PC-9 (cell line): Measurements from ENCODE around the gene LRSAM1. TPM values are rescaled to one million over a fixed set of nuclear protein-coding genes. Genes with fewer than 3 reads are reported as not detected.

Source experiments
- BruUV-seq: library from RNA; stranded (reverse); fragments of 400-500 nt; replicated peaks from 2 replicates; lab custom pipeline; 2021; lab: Mats Ljungman, UMichigan
- CTCF ChIA-PET: fragments of 300-600 bp; sonication (Branson Sonifier 250); formaldehyde crosslinking; loops from one replicate; lab custom pipeline; 2022; ENCODE audit warnings: antibody characterized with exemption; lab: Charles Lee
- POLR2A ChIA-PET: fragments of 300-600 bp; sonication (Branson Sonifier 250); formaldehyde crosslinking; loops from one replicate; lab custom pipeline; 2022; ENCODE audit warnings: antibody characterized with exemption; ENCODE audit not compliant: unreplicated experiment; lab: Charles Lee
- DNase-seq, 2 experiments: peaks; one replicate each; pipeline versions ENCODE4 v3.0.0 to v3.0.0-alpha.2; 2015 to 2022; ENCODE audit warnings: mixed read lengths in 1 of 2
- H2AFZ ChIP-seq: fragments of 200-600 bp; sonication (generic); 2 replicates; pipeline ENCODE4 v1.8.1; 2017; ENCODE audit warnings: antibody characterized with exemption
- H3F3A ChIP-seq: fragments of 200-600 bp; sonication (generic); 2 replicates; pipeline ENCODE4 v1.8.1; 2017; ENCODE audit warnings: antibody characterized with exemption, mild to moderate bottlenecking, low read depth; ENCODE audit not compliant: insufficient read depth
- H3K27ac ChIP-seq: fragments of 200-600 bp; sonication (generic); 2 replicates; pipeline ENCODE4 v1.6.1; 2016; ENCODE audit warnings: mixed run types
- H3K27me3 ChIP-seq: fragments of 200-600 bp; sonication (generic); 2 replicates; pipeline ENCODE4 v1.6.1; 2016; ENCODE audit warnings: low read depth, mixed run types; ENCODE audit not compliant: insufficient read depth
- H3K36me3 ChIP-seq: fragments of 200-600 bp; sonication (generic); 2 replicates; pipeline ENCODE4 v1.6.1; 2016; ENCODE audit warnings: low read depth, mixed run types
- H3K4me1 ChIP-seq: fragments of 200-600 bp; sonication (generic); replicated peaks from 2 replicates; pipeline ENCODE4 v1.6.1; 2016; ENCODE audit warnings: mixed run types; ENCODE audit not compliant: insufficient read depth
- H3K4me2 ChIP-seq: fragments of 200-600 bp; sonication (generic); 2 replicates; pipeline ENCODE4 v1.6.1; 2017; ENCODE audit warnings: mixed run types
- H3K4me3 ChIP-seq: fragments of 200-600 bp; sonication (generic); 2 replicates; pipeline ENCODE4 v1.6.1; 2016; ENCODE audit warnings: mixed run types
- H3K79me2 ChIP-seq: fragments of 200-600 bp; sonication (generic); 2 replicates; pipeline ENCODE4 v1.6.1; 2017; ENCODE audit warnings: low read depth, mixed run types
- H3K9me2 ChIP-seq: fragments of 200-600 bp; sonication (generic); 2 replicates; pipeline ENCODE4 v1.8.1; 2017; ENCODE audit warnings: mild to moderate bottlenecking; ENCODE audit not compliant: insufficient read depth
- H3K9me3 ChIP-seq: fragments of 200-600 bp; sonication (generic); 2 replicates; pipeline ENCODE4 v1.8.1; 2016; ENCODE audit warnings: low read depth; ENCODE audit not compliant: insufficient read depth
- H4K20me1 ChIP-seq: fragments of 200-600 bp; sonication (generic); 2 replicates; pipeline ENCODE4 v1.8.1; 2017; ENCODE audit not compliant: insufficient read depth
- CTCF ChIP-seq: fragments of 200-600 bp; sonication (generic); conservative IDR thresholded peaks from 2 replicates; pipeline ENCODE4 v1.6.1; 2017; ENCODE audit warnings: mixed run types, antibody characterized with exemption, mild to moderate bottlenecking, moderate library complexity
- EZH2 ChIP-seq: fragments of 200-600 bp; sonication (generic); IDR thresholded peaks from 2 replicates; pipeline ENCODE4 v1.8.0; 2017; ENCODE audit warnings: antibody characterized with exemption, low read depth
- intact Hi-C: fragments of 100-400 bp; cut with micrococcal nuclease; formaldehyde crosslinking; loops from one replicate; pipeline ENCODE4 v1.10.0; 2022; ENCODE audit not compliant: unreplicated experiment
- total RNA-seq: library from RNA; stranded (reverse); gene quantifications from 2 replicates; pipeline ENCODE4 v1.2.3, GENCODE V29; 2021

The LRSAM1 gene
- total RNA-seq, 1 experiment from 2014 or later = 44.0 TPM

- BruUV-seq = no TSS peak
- peak overlapping the region; percentile 85; the same call in 1 of the 2 replicates for H3K4me3 ChIP-seq
- no peaks in the 10 kb centered on the region for H3K36me3 ChIP-seq
- no peak overlapping the region for H3K27ac ChIP-seq
- no peaks in the 10 kb centered on the region for H4K20me1 ChIP-seq
- peaks cover 9% of the 10 kb centered on the region; the same call in 1 of the 2 replicates for H3F3A ChIP-seq
- DNase-seq = no peak
- peaks cover 24% of the 10 kb centered on the region for H3K4me1 ChIP-seq
- ChIA-PET POLR2A (no interaction called here), CTCF (no interaction called here)
- H2AFZ ChIP-seq = no peak overlapping the region
- TF ChIP-seq EZH2 (no peak), CTCF (no peak)
- H3K27me3 ChIP-seq = no peaks in the 10 kb centered on the region
- peak overlapping the region; percentile 97 for H3K4me2 ChIP-seq
- intact Hi-C loops = no loop called here
- H3K9me2 ChIP-seq = no peaks in the 10 kb centered on the region
- peaks cover 45% of the 10 kb centered on the region for H3K79me2 ChIP-seq
- H3K9me3 ChIP-seq = no peaks in the 10 kb centered on the region
These were observed 29.1 kb upstream of the LRSAM1 start for GRCh38 chr9:127422133-127422782.

GRCh38 chr9:127422787-127423186 is 28.5 kb upstream of the LRSAM1 start:
- Histone ChIP-seq H3K27me3 (no peaks in the 10 kb centered on the region), H3K27ac (no peak overlapping the region), H4K20me1 (no peaks in the 10 kb centered on the region), H3K36me3 (no peaks in the 10 kb centered on the region), H3K4me1 (peaks cover 19% of the 10 kb centered on the region), H2AFZ (no peak overlapping the region), H3K9me3 (no peaks in the 10 kb centered on the region), H3F3A (peaks cover 4% of the 10 kb centered on the region; the same call in 1 of the 2 replicates), H3K9me2 (no peaks in the 10 kb centered on the region), H3K79me2 (peaks cover 50% of the 10 kb centered on the region), H3K4me2 (peak overlapping the region; percentile 97), H3K4me3 (peak overlapping the region; percentile 85; the same call in 1 of the 2 replicates)
- intact Hi-C loops = no loop called here
- BruUV-seq = no TSS peak
- TF ChIP-seq CTCF (no peak), EZH2 (no peak)
- no peak for DNase-seq
- POLR2A ChIA-PET = interaction anchor here (1.1 kb wide), 1 partner anchor 218 kb away, joined by 4 read pairs; no protein-coding TSS in a partner anchor
- CTCF ChIA-PET = interaction anchor here (0.7 kb wide), 1 partner anchor 16 kb away, joined by 3 read pairs; no protein-coding TSS in a partner anchor

GRCh38 chr9:127423476-127423933 is 27.8 kb upstream of the LRSAM1 start:
- Histone ChIP-seq H3K36me3 (no peaks in the 10 kb centered on the region), H4K20me1 (no peaks in the 10 kb centered on the region), H3K9me3 (no peaks in the 10 kb centered on the region), H3K79me2 (peaks cover 52% of the 10 kb centered on the region), H3K9me2 (no peaks in the 10 kb centered on the region), H3K4me2 (peak overlapping the region; percentile 97), H3K27me3 (no peaks in the 10 kb centered on the region), H3K4me1 (peaks cover 17% of the 10 kb centered on the region), H3F3A (0 out of 2 replicates have a peak, but pooled peaks cover 3% of the 10 kb centered on the region), H3K4me3 (peak overlapping the region; percentile 85), H2AFZ (peak overlapping the region; percentile 93), H3K27ac (peak overlapping the region; percentile 42)
- intact Hi-C loops = no loop called here
- POLR2A ChIA-PET = interaction anchor here (0.6 to 1.1 kb wide), 4 partner anchors 28 to 219 kb away, joined by 3 to 7 read pairs (median 4); partner anchors contain the start of genes LRSAM1 and RPL12
- TF ChIP-seq EZH2 = no peak
- no peak for TF ChIP-seq CTCF
- CTCF ChIA-PET = interaction anchor here (0.5 to 0.7 kb wide), 2 partner anchors 17 to 224 kb away, joined by 3 to 4 read pairs; no protein-coding TSS in a partner anchor
- BruUV-seq = TSS peak; percentile 67
- DNase-seq = no peak
